Measurements from ENCODE around the gene LRP11.

GRCh38 chr6:149904661-149905370 lies 40.7 kb upstream of the LRP11 start:
- TF ChIP-seq CTCF (conservative IDR thresholded peaks at IDR 0.05; ENCODE audit: low read length) (no peak), EZH2phosphoT487 (IDR thresholded peaks at IDR 0.05; ENCODE audit: borderline replicate concordance, low read depth, low read length) (no peak)

Data from OCI-LY7 (cell line).